Activated T-cell treated with anti-CD3 and anti-CD28 coated beads for 24 hours (primary cell): ENCODE results near the gene TBL1X.
A peak's percentile ranks its signal among the peaks of the same experiment; 100 is the strongest.

ENCODE experiments used
- DNase-seq: peaks from one replicate; pipeline ENCODE4 v3.0.0-alpha.2; 2020; ENCODE audit warnings: low read depth

The TBL1X gene

DNA sequence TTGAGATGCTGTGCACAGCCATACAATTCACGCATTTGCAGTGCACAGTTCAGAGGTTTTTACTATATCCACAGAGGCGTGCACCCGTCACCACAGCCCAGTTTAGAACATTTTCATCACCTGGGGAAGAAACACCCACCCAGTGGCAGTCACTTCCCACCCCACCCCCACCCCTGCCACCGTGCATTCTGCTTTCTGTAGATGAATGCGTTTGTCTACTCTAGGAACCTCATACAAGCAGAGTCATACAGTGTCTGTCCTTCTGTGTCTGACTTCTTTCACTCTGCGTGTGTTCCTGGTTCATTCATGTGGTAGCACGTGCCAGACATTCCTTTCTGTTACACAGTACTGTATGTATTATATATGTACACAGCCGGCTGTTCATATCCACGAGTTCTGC, 122.8 kb downstream of the TBL1X start:
- no peak for DNase-seq

DNA sequence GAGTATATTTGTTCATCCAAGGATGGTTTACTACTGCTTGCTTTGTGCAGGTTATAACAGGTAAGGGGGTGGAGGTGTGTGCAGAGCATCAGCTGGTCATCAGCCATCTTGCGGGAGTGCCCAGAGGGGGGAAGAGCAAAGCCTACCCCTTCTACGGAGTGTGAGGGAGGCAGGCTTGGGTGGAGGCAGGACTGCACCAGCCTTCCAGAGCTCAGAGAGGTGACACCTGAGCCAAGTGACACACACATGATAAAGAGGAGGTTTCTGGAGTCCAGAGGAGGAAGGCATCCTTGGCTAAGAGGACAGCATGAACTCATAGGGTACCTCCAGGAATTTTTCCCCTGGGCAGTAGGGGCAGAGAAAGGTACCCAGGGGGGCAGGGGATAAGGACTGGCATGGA, 126.6 kb downstream of the TBL1X start:
- no peak for DNase-seq

DNA sequence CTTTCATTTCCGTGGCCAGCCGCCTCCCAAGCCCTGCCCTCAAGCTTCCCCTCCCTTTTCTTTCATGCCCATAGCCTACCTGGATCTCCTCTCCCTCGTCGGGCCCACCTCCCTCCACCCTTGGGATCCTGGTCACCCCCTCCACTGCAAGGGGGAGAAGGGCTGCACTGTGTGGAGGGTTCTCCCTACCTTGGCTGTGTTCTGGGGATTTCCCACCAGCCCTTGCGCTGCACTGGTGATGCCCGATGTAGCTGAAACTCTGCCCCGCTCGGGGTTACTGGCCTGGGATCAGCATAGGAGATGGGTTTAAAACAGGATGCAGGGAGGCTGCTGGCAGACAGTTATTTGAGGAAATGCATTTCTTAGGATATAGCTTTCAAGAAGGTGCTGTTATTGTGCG, 128.9 kb downstream of the TBL1X start:
- DNase-seq = no peak

DNA sequence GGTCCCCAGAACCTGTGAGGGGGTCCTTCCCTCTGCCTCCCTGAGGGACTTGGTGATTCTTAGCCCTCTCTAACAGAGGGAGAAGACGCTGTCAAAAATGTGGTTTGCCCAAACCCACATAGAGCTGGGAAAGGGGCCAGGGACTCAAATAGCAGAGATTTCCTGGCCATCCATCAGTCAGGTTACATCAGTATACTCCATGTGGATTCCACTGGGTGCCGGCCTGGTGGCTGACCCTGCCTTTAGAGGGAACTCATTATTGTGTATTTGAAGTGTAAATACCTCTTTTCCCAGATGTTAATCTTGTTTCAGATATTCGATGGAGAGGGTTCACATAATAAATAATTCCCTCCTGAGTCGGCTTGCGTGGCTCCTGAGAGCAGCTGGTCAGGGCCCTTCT, 130.3 kb downstream of the TBL1X start:
- no peak for DNase-seq

DNA sequence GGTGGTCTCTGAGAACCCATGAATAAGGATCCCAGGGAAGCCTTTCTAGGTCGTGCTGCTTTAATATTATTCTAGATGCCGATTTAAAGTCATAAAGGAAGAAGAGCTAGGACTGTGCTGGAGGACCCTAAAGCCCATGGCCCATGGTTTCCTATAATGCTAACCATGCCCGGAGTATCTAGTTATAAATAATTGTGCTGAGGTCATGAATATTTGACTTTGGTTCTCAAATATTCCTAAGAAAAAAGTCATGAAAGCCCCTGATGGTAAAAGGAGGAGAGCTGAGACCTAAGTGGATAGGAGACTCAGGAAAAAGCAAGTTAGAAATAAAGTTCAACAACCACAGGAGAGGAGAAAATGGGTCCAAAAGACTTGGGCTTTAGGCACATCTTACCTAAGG, 132.0 kb downstream of the TBL1X start:
- DNase-seq = no peak

DNA sequence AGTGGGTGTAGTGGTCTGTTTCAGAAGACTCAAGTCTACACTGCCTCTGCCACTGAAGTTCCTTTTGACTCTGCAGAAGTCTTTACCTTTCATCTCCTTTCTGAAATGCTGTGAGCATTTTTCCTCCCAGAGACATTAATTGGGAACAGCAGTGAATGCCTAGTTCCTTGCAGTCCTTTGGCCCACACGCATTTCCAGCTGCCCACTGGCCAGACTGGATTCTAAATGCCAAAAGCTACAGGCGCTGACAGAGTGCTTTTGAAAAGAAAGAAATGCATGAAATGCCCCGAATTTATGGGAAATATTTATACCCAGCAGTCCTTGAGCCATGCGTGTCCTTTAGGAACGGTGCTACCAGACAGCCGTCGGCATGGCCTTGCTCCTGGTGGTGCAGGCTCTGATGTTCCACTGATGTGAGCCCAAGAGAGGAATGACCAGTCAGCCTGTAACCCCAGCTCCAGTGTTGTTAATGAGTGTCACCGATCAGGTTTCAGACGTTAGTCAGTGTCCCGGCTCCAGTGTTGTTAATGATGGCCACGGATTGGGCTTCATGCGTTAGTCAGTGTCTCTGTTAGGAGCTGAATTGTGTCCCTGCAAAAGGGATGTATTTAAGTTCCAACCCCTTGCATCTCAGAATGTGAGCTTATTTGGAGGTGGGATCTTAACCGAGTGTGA, 132.6 kb downstream of the TBL1X start:
- no peak for DNase-seq

DNA sequence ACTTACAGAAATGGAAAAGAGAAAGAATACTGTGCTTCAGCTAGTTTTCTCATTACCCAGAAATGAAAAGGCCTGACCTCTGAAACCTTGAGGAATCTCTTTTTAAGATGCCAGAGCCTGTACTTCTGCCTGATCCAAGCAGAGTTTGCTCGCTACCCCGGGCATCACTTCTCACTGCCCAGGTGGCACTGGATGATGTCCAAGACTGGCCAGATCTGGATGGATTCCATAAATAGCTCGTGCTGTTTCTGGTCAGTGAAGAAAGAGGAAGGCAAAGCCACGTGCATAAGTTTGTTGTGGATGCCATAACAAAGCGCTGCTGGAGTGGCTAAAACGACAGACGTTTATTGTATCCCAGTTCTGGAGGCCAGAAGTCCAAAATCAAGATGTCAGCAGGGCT, 133.5 kb downstream of the TBL1X start:
- DNase-seq = no peak

DNA sequence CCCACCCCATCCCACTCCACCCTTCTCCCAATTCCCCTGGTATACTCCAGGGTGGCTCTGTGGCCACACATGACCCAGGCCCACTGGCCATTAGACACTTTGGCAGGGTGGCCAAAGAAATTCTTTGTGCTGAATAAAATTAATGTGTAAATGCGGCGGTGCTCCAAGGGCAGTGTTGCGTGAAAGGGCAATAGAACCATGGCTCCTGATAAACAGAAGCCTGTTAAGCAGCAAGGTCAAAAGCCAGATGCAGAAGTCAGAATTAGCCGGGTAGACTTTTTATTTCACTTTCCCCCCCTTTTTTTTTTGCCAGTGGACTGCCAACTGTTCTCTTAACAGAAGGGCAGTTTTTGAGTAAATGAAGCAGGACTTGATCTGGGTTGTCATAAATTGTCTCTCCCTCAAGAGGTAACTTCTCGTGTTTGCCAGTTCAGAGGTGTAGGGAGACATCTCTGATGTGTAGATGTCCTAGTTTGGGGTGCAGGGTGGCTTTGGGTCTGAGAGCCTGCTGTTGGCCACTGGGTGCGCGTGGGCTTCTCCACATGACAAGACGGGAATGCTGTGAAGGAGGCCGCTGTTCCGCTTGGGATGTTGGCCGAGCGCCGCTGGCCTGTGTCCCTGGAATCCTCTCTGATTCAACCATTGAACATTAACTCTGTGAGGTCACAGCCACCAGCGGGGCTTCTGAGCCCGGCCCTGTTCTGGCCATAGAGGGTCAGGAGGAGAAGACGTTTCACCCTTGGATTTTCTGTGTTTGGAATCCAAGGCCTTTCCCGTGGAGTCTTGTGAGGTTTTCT, 139.5 kb downstream of the TBL1X start:
- DNase-seq = no peak

DNA sequence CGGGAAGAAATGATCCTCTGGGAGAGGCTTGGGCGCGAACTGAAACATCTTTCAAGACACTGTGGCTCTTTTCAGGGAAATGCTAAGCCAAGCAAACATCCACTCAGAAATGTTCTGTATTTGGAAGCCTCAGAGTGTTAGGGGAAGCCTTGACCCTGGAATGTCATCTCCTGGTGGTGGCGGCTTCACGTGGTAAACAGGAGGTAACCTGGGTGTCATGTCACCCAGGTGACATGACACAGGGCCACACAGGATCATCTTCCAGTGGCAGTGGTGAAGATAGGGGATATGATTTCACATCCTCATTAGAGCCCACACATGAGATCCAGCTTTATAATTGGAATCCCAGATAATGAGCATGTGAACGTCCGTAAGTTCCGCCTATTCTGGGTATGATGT, 140.0 kb downstream of the TBL1X start:
- DNase-seq = no peak

DNA sequence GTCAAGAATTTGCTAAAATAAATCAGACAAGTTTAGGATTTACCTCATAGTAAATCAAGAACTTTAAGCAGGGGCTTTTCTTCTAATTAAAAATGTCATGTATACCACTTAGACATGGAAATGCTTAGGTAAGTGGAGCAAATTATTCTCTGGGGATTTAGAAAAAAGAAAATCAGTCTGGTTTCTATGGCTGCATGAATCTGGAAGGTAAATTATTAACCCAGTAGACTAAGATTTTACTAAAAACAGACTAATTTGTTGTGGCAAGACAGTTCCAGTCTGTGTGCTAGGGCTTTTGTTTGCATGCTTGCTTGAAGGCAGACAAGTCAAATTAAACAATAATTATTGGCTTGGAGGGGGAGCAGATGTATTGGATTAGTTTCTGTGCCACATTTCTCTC, 140.6 kb downstream of the TBL1X start:
- DNase-seq = no peak

DNA sequence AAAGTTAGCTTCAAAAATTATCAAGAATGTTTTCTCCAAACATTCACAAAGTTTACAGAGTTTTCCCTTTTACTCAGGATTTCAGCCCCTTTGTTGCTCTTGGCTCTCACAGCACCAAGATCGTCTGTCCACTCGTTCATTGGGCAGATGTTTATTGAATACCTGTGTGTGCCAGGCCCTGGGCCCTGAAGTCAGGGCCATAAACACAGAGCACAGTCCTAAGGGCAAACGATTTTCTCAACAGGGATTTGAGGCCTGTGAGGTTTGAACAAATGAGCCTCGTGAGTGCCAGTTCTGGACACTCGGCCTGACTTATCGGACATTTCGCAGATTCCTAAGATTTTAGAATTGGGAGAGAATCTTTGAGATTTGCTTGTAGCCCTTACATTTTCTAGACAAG, 142.1 kb downstream of the TBL1X start:
- DNase-seq = no peak

DNA sequence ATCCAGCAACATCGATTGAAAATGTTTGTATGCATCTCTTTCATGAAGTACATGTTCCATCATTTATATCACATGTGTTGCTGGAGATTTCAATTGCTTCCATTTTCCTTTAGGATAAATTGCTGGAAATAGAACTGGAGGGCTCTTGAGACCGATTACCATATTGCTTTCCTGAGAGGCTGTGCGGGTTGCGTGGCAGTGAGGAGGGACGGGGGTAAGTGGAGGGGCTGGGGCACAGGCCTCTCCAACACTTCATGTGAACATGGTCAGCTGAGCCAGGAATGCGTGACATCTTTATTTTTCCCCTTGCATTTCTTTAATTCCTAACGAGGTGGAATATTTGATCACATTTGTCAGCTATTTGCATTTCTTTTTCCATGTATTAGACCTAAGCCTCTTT, 144.6 kb downstream of the TBL1X start:
- DNase-seq = no peak

DNA sequence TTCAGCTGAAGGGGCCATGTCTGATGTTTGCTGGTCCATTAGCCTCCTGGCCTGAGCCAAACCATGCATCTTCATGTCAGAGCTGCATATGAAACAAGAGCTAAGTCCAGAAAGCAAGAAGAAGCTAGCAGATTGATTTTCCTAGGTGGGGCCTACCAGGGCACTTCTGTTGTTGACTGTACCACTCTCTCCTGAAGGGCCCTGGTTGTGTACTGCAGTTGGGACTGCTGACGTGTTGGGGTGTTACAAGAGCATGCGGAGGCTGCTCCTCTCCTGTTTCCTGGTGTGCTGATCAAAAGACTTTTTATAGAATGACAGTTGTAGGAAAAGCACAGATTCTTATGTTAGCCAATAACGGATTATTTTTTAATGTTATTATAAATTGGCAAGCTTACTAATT, 145.1 kb downstream of the TBL1X start:
- no peak for DNase-seq

DNA sequence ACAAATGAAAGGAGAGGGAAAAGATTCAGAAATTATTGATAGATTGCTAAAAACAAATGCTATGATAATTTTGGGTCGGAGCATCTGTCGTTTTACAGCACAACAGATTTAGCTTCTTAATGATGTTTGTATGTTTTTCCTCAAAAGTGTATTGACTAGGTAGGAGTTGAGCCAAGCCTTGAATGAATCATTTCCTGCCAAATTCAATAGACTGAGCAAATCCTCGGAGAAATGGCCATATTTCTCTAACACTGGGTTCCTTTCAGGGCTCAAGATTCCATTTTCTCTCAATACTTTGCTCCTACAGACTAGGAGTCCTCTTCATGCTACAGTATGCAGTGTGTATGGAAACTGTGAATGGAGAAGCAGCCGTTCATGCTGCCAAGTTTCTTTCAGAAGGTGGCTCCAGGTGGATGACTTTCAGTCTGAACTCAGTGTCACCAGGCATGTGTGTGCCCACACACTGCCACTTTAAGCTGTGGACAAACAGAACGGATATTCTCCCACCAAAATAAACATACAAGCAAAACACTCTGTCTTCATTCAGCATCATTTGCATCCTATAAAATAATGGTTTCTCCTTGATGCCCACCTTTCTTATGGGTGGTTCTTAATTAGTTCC, 146.0 kb downstream of the TBL1X start:
- no peak for DNase-seq

DNA sequence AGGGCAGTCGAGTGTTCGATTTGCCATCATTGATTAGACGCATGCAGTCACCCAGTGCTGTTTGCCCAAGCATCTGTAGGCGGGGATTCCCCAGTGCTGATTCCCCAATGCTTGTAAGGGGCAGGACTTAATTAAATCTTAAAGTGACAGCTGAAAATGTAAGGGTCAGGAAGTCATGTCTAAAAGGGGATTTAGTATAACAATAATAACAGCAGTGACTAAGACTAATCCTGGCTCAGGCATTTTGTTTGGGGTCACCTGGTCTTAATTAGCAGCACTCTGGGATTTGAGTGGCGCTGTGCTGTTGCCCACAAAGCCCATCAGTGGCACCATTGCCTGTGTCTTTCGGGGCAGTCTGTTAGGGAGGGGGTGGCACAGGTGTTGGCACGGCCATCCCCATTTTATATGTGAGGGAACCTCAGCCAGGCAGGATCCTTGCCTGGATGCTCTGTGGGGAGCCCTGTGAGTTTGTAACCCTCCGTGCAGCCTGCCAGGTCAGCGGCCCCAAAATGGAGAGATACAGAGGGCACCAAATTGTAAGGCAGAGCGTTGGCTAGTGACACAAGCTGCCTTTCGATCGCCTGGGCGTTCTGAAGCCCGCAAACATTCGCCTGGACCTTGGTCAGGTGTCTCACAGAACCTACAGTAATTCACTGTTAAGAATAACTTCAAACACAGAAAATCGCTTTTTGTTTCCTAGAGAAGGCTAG, 146.7 kb downstream of the TBL1X start:
- no peak for DNase-seq

DNA sequence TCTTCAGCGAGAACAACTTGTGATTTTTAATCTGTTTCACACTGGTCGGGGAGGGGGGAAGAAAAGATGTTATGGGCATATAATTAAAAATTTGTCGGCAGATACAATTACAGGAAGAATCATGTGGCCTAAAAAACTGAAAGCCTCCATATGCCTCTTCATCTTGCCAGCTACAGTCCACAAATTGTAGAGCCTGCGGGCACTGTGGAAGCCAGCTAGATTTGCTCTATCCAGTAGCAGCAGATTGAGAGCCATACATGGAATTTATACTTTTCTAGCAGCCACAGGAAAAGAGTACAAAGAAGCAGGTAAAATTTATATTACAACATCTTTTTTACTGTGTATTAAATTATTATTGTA, 147.3 kb downstream of the TBL1X start:
- no peak for DNase-seq

DNA sequence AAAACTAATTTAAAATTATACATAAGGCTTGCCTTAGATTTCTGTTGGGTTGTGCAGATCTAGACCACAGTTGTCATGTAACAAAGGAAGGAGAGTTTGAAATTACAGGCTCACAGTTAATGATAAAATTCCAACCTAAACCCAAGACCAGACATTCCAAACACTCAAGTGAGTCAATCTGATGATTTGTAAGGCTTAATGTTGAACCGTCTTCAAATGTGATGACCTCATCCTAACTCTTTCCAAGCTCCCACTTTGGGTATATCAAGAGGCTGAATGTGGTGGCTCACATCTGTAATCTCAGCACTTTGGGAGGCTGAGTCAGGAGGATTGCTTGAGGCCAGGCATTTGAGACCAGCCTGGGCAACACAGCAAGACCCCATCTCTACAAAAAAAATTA, 149.2 kb downstream of the TBL1X start:
- no peak for DNase-seq

DNA sequence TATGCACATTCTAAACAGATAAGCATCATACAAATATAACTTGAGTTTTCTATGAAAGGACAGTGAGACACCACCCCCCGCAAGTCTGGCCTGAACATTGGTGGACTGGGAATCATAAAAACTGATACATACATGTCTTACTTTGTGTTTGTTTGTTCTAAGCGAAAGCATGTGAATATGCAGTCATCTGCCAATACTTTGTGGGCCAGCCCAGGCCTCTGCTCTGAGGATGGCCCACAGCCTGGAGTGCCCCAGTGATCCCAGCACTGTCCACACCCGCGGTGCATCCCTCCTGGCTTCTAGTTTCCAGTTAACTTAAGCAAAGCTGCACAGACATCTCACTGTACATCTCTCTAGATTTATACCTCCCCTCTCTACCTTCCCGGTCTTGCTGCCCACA, 154.3 kb downstream of the TBL1X start:
- DNase-seq = no peak

DNA sequence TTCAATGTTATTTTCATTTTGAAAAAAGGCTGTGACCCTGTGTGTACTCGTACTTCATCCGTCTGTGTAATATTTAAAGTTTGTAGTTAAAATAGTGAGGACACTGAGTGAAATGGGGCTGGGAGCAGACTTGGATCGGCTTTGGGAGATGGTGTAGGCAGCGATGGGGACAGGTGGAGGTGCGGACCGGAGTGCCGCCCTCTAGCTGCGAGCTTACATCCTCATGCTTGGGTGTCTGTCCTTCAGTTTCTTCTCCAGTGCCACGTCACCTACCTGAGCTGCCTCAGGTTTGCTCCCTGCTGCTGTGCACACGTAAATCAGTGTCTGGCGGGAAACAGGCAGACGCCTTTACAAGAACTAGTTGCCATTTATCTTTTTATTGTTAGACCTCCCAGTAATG, 154.7 kb downstream of the TBL1X start:
- no peak for DNase-seq

DNA sequence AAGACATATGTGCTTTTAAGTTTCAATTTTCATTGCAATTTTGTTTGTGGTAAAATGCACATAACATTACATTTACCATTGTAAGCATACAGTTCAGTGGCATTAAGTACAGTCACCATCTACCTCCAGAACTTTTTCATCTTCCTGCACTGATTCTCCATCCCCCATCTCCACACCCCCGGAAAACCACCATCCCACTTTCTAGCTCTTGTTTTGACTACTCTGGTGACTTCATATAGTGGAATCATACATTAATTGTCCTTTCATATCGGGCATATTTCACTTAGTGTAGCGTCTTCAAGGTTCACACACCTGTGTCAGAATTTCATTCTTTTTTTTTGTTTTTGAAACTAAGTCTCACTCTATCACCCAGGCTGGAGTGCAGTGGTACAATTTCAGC, 157.3 kb downstream of the TBL1X start:
- peak; percentile 4 for DNase-seq

DNA sequence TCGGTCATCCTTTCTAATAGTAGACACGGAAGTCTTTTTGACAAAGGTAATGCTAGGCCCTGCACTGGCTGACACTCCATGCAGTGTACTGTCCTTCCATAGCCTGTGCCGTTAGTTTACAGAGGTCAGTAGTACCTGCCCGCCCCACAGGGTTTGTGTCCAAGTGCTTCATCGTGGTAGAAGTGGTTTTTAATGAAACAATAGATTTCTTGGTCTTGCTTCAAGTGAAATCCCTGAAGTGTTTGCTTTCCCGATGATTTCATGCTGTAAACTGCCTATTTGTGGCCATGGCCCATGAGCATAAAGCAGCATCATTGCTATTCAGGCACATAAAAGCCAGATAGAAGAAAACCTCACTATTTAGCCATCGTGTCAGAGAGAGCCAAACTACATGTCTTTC, 161.5 kb downstream of the TBL1X start:
- DNase-seq = no peak

DNA sequence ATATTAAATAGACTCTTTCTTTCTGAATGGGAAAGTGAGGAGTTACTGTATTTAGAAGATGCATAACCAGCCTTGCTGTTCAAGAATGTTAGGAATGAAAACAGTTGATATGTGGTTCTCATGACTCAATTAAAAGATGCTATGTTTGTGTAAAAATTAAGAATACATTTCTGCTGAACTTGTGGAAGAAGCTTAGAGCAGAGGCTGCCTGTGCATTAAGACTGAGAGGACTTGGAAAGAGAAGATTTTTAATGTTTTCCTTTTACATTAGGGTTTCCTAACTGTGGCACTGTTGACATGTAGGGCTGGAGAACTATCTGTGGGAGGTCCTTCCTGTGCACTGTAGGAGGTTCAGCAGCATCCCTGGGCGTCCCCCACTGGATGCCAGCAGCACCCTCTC, 163.1 kb downstream of the TBL1X start:
- no peak for DNase-seq
